ENCODE data around the gene LRRC8D.

GRCh38 chr1:89821322-89822108, 683 bp downstream of the LRRC8D start:
- TF ChIP-seq CTCF (IDR thresholded peaks at IDR 0.05) (peak in 1 of 12 donors; percentile 8), POLR2A (IDR thresholded peaks at IDR 0.05) (peak in 1 of 2 donors; percentile 14)

Measured in heart left ventricle (tissue), 13 donors.